Body of pancreas (tissue), 4 donors: ENCODE results near the gene AFP. TPM values are rescaled to one million over a fixed set of nuclear protein-coding genes. Genes with fewer than 3 reads are reported as not detected.
A peak's percentile ranks its signal among the peaks of the same experiment; 100 is the strongest.

ENCODE experiments used
- ATAC-seq: fragments of 150-250 bp; one replicate; pipeline ENCODE4 v1.9.1; 2016
- DNase-seq, 4 donors: peaks; one replicate each; pipeline ENCODE4 v3.0.0-alpha.2; 2019
- H3K27ac ChIP-seq, 4 donors: fragments of 200-600 bp; sonication (generic); 1 replicate in 3 of 4; 2 replicates in 1 of 4; pipeline versions ENCODE4 v1.5.1 to v1.6.1; 2016 to 2019; ENCODE audit warnings: mild to moderate bottlenecking in 1 of 4, mixed read lengths in 1 of 4, moderate library complexity in 1 of 4
- H3K27me3 ChIP-seq, 2 donors: fragments of 200-600 bp; sonication (generic); one replicate each; pipeline ENCODE4 v1.6.0; 2016; ENCODE audit warnings: mild to moderate bottlenecking in 1 of 2
- H3K36me3 ChIP-seq, 2 donors: fragments of 200-600 bp; sonication (generic); replicated peaks in 1 of 2; 2 replicates each; pipeline ENCODE4 v1.5.1; 2016; ENCODE audit warnings: low read depth in 2 of 2; ENCODE audit not compliant: insufficient read depth in 1 of 2
- H3K4me1 ChIP-seq: fragments of 200-600 bp; sonication (generic); one replicate; pipeline ENCODE4 v1.6.0; 2016
- H3K4me3 ChIP-seq, 2 donors: fragments of 200-600 bp; sonication (generic); 1 replicate in 1 of 2; 2 replicates in 1 of 2; pipeline ENCODE4 v1.5.1; 2016 to 2019
- H3K9me3 ChIP-seq, 3 donors: fragments of 200-600 bp; sonication (generic); 1 replicate in 2 of 3; 2 replicates in 1 of 3; pipeline ENCODE4 v1.5.1; 2016
- CTCF ChIP-seq, 7 experiments: fragments of 450-650 bp in 4 of 7; fragments of 200-600 bp in 3 of 7; sonication (generic) in 3 of 7; IDR thresholded peaks; one replicate each; pipeline ENCODE4 v1.5.1; 2016 to 2019; ENCODE audit warnings: antibody characterized with exemption in 7 of 7
- POLR2A ChIP-seq, 3 donors: fragments of 450-650 bp; IDR thresholded peaks; one replicate each; pipeline ENCODE4 v1.6.1; 2016; ENCODE audit warnings: antibody characterized with exemption in 3 of 3, mild to moderate bottlenecking in 2 of 3
- WGBS, 2 donors: methylation state at CpG; one replicate each; pipeline ENCODE4 v1.1.5; 2017; 5-methylcytosine and 5-hydroxymethylcytosine counted together
- intact Hi-C: fragments of 100-400 bp; cut with DNase I; formaldehyde crosslinking; loops from one replicate; pipeline ENCODE4 v1.15.1; 2023
- total RNA-seq, 2 donors: library from RNA; depleted of rRNA; stranded (reverse); fragments of >200 nt; gene quantifications; one replicate each; pipeline ENCODE4 v1.1.0, GENCODE V29; 2016

The AFP gene
- total RNA-seq, 2 donors from 2014 or later = not detected

- intact Hi-C loops = loop anchor here (5.0 kb wide), 1 partner anchor 90 kb away; no protein-coding TSS in a partner anchor
- WGBS, 2 donors = 34 to 40% methylated on average over 5 of the region's 5 CpGs
- H3K4me3 ChIP-seq = no peak overlapping the region
- peaks cover 15% of the 10 kb centered on the region for H3K4me1 ChIP-seq
- no peaks in the 10 kb centered on the region for H3K36me3 ChIP-seq
- H3K27ac ChIP-seq = no peak overlapping the region
- H3K27me3 ChIP-seq = no peaks in the 10 kb centered on the region
- ATAC-seq = no peak
- no peak for DNase-seq
- no peak for TF ChIP-seq CTCF (IDR thresholded peaks at IDR 0.05)
- H3K9me3 ChIP-seq = no peaks in the 10 kb centered on the region
Observed at GRCh38 chr4:73432169-73433000, 3.6 kb upstream of the AFP start.

GRCh38 chr4:73433140-73433539 is 2.9 kb upstream of the AFP start:
- Histone ChIP-seq H3K27me3 (no peaks in the 10 kb centered on the region), H3K4me3 (no peak overlapping the region), H3K9me3 (no peaks in the 10 kb centered on the region), H3K27ac (no peak overlapping the region), H3K4me1 (peaks cover 15% of the 10 kb centered on the region), H3K36me3 (no peaks in the 10 kb centered on the region)
- 42 to 49% methylated on average over 2 of the region's 2 CpGs for WGBS, 2 donors
- no peak for ATAC-seq
- no peak for DNase-seq
- no peak for TF ChIP-seq POLR2A (IDR thresholded peaks at IDR 0.05)
- intact Hi-C loops = loop anchor here (5.0 kb wide), 1 partner anchor 91 kb away; no protein-coding TSS in a partner anchor

- Histone ChIP-seq H3K4me3 (no peak overlapping the region), H3K27ac (no peak overlapping the region), H3K36me3 (no peaks in the 10 kb centered on the region), H3K9me3 (no peaks in the 10 kb centered on the region), H3K27me3 (no peaks in the 10 kb centered on the region), H3K4me1 (peaks cover 15% of the 10 kb centered on the region)
- intact Hi-C loops = loop anchor here (5.0 kb wide), 1 partner anchor 92 kb away; no protein-coding TSS in a partner anchor
- TF ChIP-seq POLR2A (IDR thresholded peaks at IDR 0.05) (no peak), CTCF (IDR thresholded peaks at IDR 0.05) (peak in 4 of 7 experiments; percentile 22 to 40 (median 34))
- no peak for DNase-seq
- peak; percentile 30 for ATAC-seq
- 59 to 60% methylated on average over 3 of the region's 3 CpGs for WGBS, 2 donors
Observed at GRCh38 chr4:73434311-73434710, 1.7 kb upstream of the AFP start.

GRCh38 chr4:73436674-73437557 is 895 bp downstream of the AFP start:
- intact Hi-C loops = no loop called here
- DNase-seq (no peak), ATAC-seq (no peak)
- Histone ChIP-seq H3K9me3 (no peaks in the 10 kb centered on the region), H3K27me3 (no peaks in the 10 kb centered on the region), H3K4me3 (no peak overlapping the region), H3K36me3 (no peaks in the 10 kb centered on the region), H3K27ac (no peak overlapping the region), H3K4me1 (peaks cover 16% of the 10 kb centered on the region)
- TF ChIP-seq POLR2A (IDR thresholded peaks at IDR 0.05) (no peak), CTCF (IDR thresholded peaks at IDR 0.05) (no peak)
- WGBS, 2 donors = 71 to 75% methylated on average over 3 of the region's 3 CpGs

- Histone ChIP-seq H3K4me3 (no peak overlapping the region), H3K9me3 (no peaks in the 10 kb centered on the region), H3K4me1 (peaks cover 16% of the 10 kb centered on the region), H3K27me3 (no peaks in the 10 kb centered on the region), H3K27ac (no peak overlapping the region), H3K36me3 (no peaks in the 10 kb centered on the region)
- no peak for ATAC-seq
- TF ChIP-seq CTCF (IDR thresholded peaks at IDR 0.05) = no peak
- TF ChIP-seq POLR2A (IDR thresholded peaks at IDR 0.05) = no peak
- intact Hi-C loops = no loop called here
- DNase-seq = no peak
Observed at GRCh38 chr4:73437558-73437956, 1.5 kb downstream of the AFP start.
